Glomerular visceral epithelial cell (primary cell): ENCODE data around the gene MAFF.
"Not testable (repeated sequence)": the region's sequence is repeated elsewhere in the genome, so short reads cannot be mapped to it uniquely, and the experiment has no call there.

Source experiments
- DNase-seq: peaks from one replicate; pipeline ENCODE4 v3.0.0-alpha.2; 2016; ENCODE audit errors: extremely low spot score

Gene MAFF

GRCh38 chr22:38223289-38223960 lies 21.6 kb downstream of the MAFF start:
- DNase-seq: peak; percentile 94

GRCh38 chr22:38226853-38227649 lies 25.3 kb downstream of the MAFF start:
- DNase-seq: no peak

GRCh38 chr22:38228326-38228872 lies 26.6 kb downstream of the MAFF start:
- no peak for DNase-seq

GRCh38 chr22:38228873-38229740 lies 27.3 kb downstream of the MAFF start:
- DNase-seq: peak; percentile 34

- no peak for DNase-seq
These were observed 28.5 kb downstream of the MAFF start for GRCh38 chr22:38230108-38230825.

GRCh38 chr22:38230916-38231315 lies 29.1 kb downstream of the MAFF start:
- no peak for DNase-seq

GRCh38 chr22:38232196-38232595 lies 30.4 kb downstream of the MAFF start:
- DNase-seq: no peak

GRCh38 chr22:38233427-38233826 lies 31.6 kb downstream of the MAFF start:
- peak; percentile 36 for DNase-seq

GRCh38 chr22:38233856-38234255 lies 32.1 kb downstream of the MAFF start:
- DNase-seq: not testable (repeated sequence)

GRCh38 chr22:38235240-38235850 lies 33.6 kb downstream of the MAFF start:
- DNase-seq: no peak

- no peak for DNase-seq
These were observed 35.0 kb downstream of the MAFF start for GRCh38 chr22:38236786-38237185.

- DNase-seq: no peak
These were observed 36.8 kb downstream of the MAFF start for GRCh38 chr22:38238519-38239071.

- peak; percentile 61 for DNase-seq
These were observed 37.4 kb downstream of the MAFF start for GRCh38 chr22:38239101-38239761.

- peak; percentile 84 for DNase-seq
These were observed 39.0 kb downstream of the MAFF start for GRCh38 chr22:38240734-38241252.

- DNase-seq: no peak
These were observed 41.4 kb downstream of the MAFF start for GRCh38 chr22:38243007-38243765.

GRCh38 chr22:38244106-38244505 lies 42.3 kb downstream of the MAFF start:
- no peak for DNase-seq

GRCh38 chr22:38246046-38246658 lies 44.4 kb downstream of the MAFF start:
- no peak for DNase-seq

GRCh38 chr22:38246692-38247091 lies 44.9 kb downstream of the MAFF start:
- DNase-seq: no peak

GRCh38 chr22:38247713-38248112 lies 45.9 kb downstream of the MAFF start:
- DNase-seq: no peak
